ENCODE measurements around the gene AARS1.
"Not testable (repeated sequence)": the region's sequence is repeated elsewhere in the genome, so short reads cannot be mapped to it uniquely, and the experiment has no call there.

AARS1 gene

GRCh38 chr16:70289229-70290094 is at the start of gene AARS1:
Gene AARS1, minus strand, starts transcription at chr16:70289506. Its CDS starts 6,743 bp downstream, at chr16:70282763.
- peak; percentile 99 for DNase-seq

GRCh38 chr16:70337814-70338213 is 48.5 kb upstream of the AARS1 start:
- no peak for DNase-seq

GRCh38 chr16:70332728-70333127 is 43.4 kb upstream of the AARS1 start:
- not testable (repeated sequence) for DNase-seq

GRCh38 chr16:70331588-70332358 is 42.5 kb upstream of the AARS1 start:
- peak; percentile 26 for DNase-seq

- no peak for DNase-seq
Measured at GRCh38 chr16:70331091-70331490, 41.8 kb upstream of the AARS1 start.

- DNase-seq: no peak
Measured at GRCh38 chr16:70324998-70325747, 35.9 kb upstream of the AARS1 start.

GRCh38 chr16:70320121-70320520 is 30.8 kb upstream of the AARS1 start:
- DNase-seq: no peak

GRCh38 chr16:70307726-70308125 is 18.4 kb upstream of the AARS1 start:
- not testable (repeated sequence) for DNase-seq

- no peak for DNase-seq
Measured at GRCh38 chr16:70306880-70307279, 17.6 kb upstream of the AARS1 start.

- no peak for DNase-seq
Measured at GRCh38 chr16:70304892-70305448, 15.7 kb upstream of the AARS1 start.

GRCh38 chr16:70302745-70303144 is 13.4 kb upstream of the AARS1 start:
- no peak for DNase-seq

GRCh38 chr16:70301121-70301520 is 11.8 kb upstream of the AARS1 start:
- DNase-seq: no peak

- DNase-seq: peak; percentile 66
Measured at GRCh38 chr16:70298988-70299938, 10.0 kb upstream of the AARS1 start, which contains the start of gene DDX19B. Gene DDX19B, plus strand, starts transcription at chr16:70299186. Its CDS starts 112 bp downstream, at chr16:70299298.

GRCh38 chr16:70295634-70296033 is 6.3 kb upstream of the AARS1 start:
- no peak for DNase-seq

- no peak for DNase-seq
Measured at GRCh38 chr16:70294385-70295025, 5.2 kb upstream of the AARS1 start.

GRCh38 chr16:70292148-70292547 is 2.8 kb upstream of the AARS1 start:
- not testable (repeated sequence) for DNase-seq

GRCh38 chr16:70290949-70291519 is 1.7 kb upstream of the AARS1 start:
- DNase-seq: no peak

GRCh38 chr16:70287304-70287971 is 1.9 kb downstream of the AARS1 start:
- not testable (repeated sequence) for DNase-seq

- no peak for DNase-seq
Measured at GRCh38 chr16:70276392-70276791, 12.9 kb downstream of the AARS1 start.

- no peak for DNase-seq
Measured at GRCh38 chr16:70271696-70272095, 17.6 kb downstream of the AARS1 start.

All from CD4-positive, alpha-beta T cell treated with Interleukin-17A for 1 hour (primary cell).